Measurements from ENCODE around the gene DEFB128.

DNA sequence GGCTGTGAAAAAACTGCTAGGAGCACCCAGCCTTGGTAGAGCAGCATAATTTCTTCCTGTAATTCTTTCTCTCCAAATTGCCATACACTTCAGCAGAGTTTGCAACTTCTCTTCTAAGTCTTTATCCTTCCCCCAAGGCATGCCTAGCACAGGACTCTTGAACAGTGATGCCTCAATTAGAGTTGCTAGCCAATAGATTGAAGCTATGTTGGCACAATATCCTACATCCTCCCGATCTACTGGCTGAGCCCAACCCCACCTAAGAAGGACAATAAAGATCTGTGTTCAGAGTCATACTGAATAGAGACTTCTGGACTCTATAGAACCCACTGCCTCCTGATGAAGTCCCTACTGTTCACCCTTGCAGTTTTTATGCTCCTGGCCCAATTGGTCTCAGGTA is 47.2 kb downstream of the DEFB128 start, which contains the start of gene DEFB126:
- TF ChIP-seq, protein P1, sequence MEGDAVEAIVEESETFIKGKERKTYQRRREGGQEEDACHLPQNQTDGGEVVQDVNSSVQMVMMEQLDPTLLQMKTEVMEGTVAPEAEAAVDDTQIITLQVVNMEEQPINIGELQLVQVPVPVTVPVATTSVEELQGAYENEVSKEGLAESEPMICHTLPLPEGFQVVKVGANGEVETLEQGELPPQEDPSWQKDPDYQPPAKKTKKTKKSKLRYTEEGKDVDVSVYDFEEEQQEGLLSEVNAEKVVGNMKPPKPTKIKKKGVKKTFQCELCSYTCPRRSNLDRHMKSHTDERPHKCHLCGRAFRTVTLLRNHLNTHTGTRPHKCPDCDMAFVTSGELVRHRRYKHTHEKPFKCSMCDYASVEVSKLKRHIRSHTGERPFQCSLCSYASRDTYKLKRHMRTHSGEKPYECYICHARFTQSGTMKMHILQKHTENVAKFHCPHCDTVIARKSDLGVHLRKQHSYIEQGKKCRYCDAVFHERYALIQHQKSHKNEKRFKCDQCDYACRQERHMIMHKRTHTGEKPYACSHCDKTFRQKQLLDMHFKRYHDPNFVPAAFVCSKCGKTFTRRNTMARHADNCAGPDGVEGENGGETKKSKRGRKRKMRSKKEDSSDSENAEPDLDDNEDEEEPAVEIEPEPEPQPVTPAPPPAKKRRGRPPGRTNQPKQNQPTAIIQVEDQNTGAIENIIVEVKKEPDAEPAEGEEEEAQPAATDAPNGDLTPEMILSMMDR (IDR thresholded peaks at IDR 0.05) = no peak
- TF ChIP-seq POLR2A (IDR thresholded peaks at IDR 0.05) = no peak

Measured in ovary (tissue), 3 donors.